Right lung (tissue), 5 donors: Measurements from ENCODE around the gene SMARCA4. TPM values are rescaled to one million over a fixed set of nuclear protein-coding genes. Genes with fewer than 3 reads are reported as not detected.
"Not testable (repeated sequence)": the region's sequence is repeated elsewhere in the genome, so short reads cannot be mapped to it uniquely, and the experiment has no call there.

Experiments
- DNase-seq, 2 donors: peaks; one replicate each; pipeline ENCODE4 v3.0.0-alpha.2; 2013
- polyA plus RNA-seq, 5 donors: library from polyadenylated mRNA; unstranded; fragments of 120-200 nt; gene quantifications; one replicate each; pipeline versions ENCODE4 v1.2.1 to v1.2.3, GENCODE V29; 2013; ENCODE audit warnings: inconsistent platforms in 1 of 5, low replicate concordance in 1 of 5; ENCODE audit not compliant: insufficient read length in 5 of 5, insufficient read depth in 1 of 5

SMARCA4 gene
- polyA plus RNA-seq, 5 donors: 119 to 173 (median 124) TPM

DNA sequence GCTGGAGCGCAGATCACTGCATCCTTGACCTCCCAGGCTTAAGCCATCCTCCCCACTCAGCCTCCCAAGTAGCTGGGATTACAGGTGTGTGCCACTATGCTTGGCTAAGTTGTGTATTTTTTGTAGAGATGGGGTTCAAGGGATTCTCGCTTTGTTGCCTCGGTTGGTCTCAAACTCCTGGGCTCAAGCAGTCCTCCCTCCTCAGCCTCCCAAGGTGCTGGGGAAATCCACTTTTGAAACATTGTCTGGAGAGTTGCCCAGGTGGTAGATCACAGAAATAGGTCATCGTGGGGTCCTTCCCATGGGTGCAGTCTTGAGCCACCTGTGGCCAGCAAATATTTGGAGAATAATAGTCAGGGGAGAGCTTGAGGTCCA, 133.7 kb downstream of the SMARCA4 start:
- no peak for DNase-seq

DNA sequence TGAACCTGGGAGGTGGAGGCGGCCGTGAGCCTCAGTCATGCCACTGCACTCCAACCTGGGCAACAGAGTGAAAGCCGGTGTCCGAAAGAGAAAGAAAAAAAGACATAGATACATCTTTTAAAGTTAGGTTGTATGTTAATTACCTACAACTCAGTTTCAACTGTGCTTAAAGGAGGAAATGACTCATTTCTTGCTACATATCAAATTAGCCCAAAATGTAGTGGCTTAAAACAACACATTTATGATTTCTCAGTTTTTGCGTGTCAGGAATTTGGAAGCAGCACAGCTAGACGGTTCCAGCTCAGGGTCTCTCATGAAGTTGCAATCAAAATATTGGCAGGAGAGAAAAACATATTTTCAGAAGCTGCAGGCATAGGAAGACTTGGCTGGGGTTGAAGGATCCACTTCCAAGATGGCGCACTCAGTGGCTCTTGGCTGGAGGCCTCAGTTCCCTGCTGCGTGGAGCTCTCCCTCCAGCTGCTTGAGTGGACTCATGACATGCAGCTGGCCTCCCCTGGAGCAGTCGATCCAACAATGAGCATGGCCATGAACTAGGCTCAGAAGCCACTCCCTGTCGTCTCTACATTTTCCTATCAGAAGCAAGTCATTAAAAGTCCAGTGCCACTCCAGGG, 135.5 kb downstream of the SMARCA4 start:
- peak in 1 of 2 donors; percentile 75 for DNase-seq

DNA sequence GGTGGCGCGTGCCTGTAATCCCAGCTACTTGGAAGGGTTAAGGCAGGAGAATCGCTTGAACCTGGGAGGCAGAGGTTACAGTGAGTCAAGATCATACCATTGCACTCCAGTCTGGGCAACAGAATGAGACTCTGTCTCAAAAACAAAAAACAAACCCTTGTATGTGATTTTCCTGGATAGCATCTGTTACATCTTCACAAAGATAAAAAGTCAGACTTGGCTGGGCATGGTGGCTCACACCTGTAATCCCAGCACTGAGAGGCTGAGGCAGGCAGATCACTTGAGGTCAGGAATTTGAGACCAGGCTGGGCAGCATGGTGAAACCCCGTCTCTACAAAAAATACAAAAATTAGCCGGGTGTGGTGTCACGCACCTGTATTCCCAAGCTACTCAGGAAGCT, 136.5 kb downstream of the SMARCA4 start:
- not testable (repeated sequence) for DNase-seq

DNA sequence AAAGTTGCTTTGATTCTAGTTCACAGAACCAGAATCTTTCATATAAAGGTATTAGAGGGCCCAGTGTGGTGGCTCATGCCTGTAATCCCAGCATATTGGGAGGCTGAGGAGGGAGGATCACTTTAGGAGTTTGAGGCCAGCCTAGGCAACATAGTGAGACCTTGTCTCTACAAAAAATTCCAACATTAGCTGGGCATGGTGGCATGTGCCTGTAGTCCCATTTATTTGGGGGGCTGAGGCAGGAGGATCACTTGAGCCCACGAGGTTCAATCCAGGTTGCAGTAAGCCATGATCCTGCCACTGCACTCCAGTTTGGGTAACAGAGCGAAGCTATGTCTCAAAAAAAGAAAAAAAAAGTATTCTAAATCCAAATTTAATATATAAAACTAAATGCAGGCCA, 137.5 kb downstream of the SMARCA4 start:
- DNase-seq: no peak

DNA sequence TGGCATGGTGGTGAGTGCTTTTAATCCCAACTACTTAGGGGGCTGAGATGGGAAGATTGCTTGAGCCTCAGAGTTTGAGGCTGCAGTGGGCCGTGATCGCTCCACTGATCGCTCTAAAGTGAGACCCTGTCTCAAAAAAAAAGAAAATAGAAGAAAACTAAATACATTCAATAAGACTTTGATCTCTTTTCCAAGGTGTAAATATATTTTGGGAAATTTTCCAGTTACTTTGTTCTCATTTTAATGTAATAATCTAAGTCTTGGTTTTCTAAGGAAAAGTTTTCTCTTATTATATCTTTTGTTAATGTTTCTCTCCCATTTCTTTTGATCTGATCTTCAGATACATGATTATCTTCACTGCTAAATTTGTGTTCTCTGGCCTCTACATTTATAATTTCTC, 138.0 kb downstream of the SMARCA4 start:
- DNase-seq: no peak

DNA sequence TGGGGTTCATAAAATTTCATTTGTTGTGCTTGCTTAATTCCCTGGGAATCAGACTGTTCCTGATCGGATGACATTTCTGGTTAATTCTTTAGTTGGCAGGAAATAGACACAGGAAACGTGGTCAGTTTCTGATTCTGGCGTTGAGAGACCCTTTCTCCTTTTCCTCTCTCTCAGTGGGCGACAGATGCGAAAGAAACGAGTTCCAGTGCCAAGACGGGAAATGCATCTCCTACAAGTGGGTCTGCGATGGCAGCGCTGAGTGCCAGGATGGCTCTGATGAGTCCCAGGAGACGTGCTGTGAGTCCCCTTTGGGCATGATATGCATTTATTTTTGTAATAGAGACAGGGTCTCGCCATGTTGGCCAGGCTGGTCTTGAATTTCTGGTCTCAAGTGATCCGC, 139.2 kb downstream of the SMARCA4 start:
- DNase-seq: no peak

DNA sequence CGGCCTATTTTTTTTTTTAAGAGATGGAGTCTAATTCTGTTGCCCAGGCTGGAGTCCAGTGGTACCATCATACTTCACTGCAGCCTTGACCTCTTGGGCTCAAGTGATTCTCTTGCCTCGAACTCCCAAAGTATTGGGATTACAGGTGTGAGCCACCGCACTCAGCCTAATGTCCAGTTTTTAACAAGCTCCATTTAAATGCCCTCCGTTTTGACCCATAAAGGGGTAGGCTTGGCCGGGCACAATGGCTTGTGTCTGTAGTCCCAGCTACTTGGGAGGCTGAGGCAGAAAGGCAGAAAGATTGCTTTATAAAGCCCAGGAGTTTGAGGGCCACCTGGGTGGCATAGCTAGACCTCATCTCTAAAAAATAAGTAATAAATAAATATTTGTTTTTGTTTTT, 140.2 kb downstream of the SMARCA4 start:
- no peak for DNase-seq

DNA sequence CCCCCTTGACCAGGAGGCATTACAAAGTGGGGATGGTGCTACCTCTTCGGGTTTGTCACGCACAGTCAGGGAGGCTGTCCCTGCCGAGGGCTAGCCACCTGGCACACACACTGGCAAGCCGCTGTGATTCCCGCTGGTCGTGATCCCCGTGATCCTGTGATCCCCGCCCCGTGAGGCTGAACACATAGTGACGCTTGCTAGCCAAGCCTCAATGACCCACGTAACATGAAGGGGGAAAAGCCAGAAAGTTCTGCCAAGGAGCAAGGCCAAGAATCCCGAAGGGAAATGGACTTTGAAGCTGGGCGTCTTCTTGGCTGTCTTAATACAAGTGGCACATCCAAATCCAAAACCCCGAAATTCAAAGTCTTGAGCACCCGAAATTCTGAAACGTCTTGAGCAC, 142.1 kb downstream of the SMARCA4 start:
- no peak for DNase-seq

DNA sequence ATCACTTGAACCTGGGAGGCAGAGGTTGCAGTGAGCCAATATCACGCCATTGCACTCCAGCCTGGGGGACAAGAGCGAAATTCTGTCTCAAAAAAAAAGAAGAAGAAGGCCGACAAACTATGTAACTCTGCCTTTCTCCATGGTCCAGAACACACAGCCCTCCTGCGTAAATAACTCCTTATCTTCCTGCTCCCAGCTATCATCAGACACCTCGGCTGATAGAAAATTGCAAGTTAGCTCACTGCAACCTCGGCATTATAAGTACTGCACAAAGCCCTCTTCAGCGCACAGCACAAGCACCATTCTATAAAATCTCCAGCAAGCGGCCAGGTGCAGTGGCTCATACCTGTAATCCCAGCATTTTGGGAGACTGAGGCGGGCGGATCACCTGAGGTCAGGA, 142.8 kb downstream of the SMARCA4 start:
- not testable (repeated sequence) for DNase-seq

DNA sequence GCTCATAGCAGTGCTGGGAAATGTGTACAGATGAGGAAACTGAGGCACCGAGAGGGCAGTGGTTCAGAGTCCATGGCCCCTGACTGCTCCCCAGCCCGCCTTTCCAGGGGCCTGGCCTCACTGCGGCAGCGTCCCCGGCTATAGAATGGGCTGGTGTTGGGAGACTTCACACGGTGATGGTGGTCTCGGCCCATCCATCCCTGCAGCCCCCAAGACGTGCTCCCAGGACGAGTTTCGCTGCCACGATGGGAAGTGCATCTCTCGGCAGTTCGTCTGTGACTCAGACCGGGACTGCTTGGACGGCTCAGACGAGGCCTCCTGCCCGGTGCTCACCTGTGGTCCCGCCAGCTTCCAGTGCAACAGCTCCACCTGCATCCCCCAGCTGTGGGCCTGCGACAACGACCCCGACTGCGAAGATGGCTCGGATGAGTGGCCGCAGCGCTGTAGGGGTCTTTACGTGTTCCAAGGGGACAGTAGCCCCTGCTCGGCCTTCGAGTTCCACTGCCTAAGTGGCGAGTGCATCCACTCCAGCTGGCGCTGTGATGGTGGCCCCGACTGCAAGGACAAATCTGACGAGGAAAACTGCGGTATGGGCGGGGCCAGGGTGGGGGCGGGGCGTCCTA, 144.3 kb downstream of the SMARCA4 start:
- no peak for DNase-seq

DNA sequence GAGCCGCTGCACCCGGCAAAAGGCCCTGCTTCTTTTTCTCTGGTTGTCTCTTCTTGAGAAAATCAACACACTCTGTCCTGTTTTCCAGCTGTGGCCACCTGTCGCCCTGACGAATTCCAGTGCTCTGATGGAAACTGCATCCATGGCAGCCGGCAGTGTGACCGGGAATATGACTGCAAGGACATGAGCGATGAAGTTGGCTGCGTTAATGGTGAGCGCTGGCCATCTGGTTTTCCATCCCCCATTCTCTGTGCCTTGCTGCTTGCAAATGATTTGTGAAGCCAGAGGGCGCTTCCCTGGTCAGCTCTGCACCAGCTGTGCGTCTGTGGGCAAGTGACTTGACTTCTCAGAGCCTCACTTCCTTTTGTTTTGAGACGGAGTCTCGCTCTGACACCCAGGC, 145.6 kb downstream of the SMARCA4 start:
- DNase-seq: no peak

DNA sequence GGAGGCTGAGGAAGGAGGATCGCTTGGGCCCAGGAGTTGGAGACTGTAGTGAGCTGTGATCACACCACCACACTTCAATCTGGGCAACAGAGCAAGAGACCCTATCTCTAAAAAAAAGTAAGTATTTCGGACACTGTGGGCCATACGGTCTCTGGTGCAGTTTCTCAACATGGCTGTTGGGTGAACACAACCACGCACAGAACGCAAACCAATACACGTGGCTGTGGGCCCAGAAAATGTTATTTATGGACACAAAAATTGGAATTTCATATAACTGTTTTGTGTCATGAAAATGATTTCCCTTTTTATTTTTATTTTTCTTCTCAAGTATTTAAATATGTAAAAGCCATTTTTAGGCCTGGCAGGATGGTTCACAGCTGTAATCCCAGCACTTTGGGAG, 147.9 kb downstream of the SMARCA4 start:
- no peak for DNase-seq

DNA sequence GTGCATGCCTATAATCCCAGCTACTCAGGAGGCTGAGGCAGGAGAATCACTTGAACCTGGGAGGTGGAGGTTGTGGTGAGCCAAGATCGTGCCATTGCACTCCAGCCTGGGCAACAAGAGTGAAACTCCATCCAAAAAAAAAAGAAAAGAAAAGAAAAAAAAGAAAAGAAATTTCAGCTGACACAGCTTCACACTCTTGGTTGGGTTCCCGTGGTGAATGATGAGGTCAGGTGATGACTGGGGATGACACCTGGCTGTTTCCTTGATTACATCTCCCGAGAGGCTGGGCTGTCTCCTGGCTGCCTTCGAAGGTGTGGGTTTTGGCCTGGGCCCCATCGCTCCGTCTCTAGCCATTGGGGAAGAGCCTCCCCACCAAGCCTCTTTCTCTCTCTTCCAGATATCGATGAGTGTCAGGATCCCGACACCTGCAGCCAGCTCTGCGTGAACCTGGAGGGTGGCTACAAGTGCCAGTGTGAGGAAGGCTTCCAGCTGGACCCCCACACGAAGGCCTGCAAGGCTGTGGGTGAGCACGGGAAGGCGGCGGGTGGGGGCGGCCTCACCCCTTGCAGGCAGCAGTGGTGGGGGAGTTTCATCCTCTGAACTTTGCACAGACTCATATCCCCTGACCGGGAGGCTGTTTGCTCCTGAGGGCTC, 150.4 kb downstream of the SMARCA4 start:
- no peak for DNase-seq

DNA sequence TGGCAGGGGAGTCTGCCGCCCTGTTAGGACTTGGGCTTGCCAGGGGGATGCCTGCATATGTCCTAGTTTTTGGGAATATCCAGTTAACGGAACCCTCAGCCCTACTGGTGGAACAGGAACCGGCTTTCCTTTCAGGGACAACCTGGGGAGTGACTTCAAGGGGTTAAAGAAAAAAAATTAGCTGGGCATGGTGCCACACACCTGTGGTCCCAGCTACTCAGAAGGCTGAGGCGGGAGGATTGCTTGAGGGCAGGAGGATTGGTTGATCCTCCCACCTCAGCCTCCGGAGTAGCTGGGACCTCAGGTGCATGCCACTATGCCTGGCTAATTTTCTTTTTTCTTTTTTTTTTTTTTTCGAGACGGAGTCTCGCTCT, 150.9 kb downstream of the SMARCA4 start:
- no peak for DNase-seq

Other genes with a start within 250 kb of the SMARCA4 start
- gene DNM2, start 243.0 kb upstream of the SMARCA4 start, polyA plus RNA-seq: 100 to 1,000 TPM in 2 of 5 donors, 10 to 100 TPM in 3; 78.1 to 110 (median 98.8) TPM
- gene TMED1, start 124.8 kb upstream of the SMARCA4 start, polyA plus RNA-seq: 10 to 100 TPM; 28.3 to 57.5 (median 37.0) TPM
- 1 to 10 TPM; 3.1 to 4.5 (median 4.1) TPM for gene C19orf38, start 112.6 kb upstream of the SMARCA4 start, polyA plus RNA-seq
- 10 to 100 TPM; 30.6 to 54.3 (median 43.5) TPM for gene CARM1, start 89.5 kb upstream of the SMARCA4 start, polyA plus RNA-seq
- gene YIPF2, start 32.4 kb upstream of the SMARCA4 start, polyA plus RNA-seq: 10 to 100 TPM; 27.4 to 49.1 (median 38.6) TPM
- 10 to 100 TPM; 20.1 to 28.1 (median 23.9) TPM for gene TIMM29, start 32.2 kb upstream of the SMARCA4 start, polyA plus RNA-seq
- 10 to 100 TPM; 11.1 to 39.2 (median 23.0) TPM for gene LDLR, start 128.4 kb downstream of the SMARCA4 start, polyA plus RNA-seq
- gene SPC24, start 194.8 kb downstream of the SMARCA4 start, polyA plus RNA-seq: 10 to 100 TPM; 15.4 to 34.8 (median 24.9) TPM
- gene KANK2, start 236.5 kb downstream of the SMARCA4 start, polyA plus RNA-seq: 100 to 1,000 TPM; 218 to 306 (median 249) TPM